K562 (cell line): ENCODE measurements around the gene DLG4. TPM values are rescaled to one million over a fixed set of nuclear protein-coding genes. Genes with fewer than 3 reads are reported as not detected.

Source experiments
- ARID1B ChIP-seq: fragments of 450-650 bp; IDR thresholded peaks from 2 replicates; pipeline ENCODE4 v1.6.1; 2016; ENCODE audit warnings: antibody characterized with exemption, mild to moderate bottlenecking, inconsistent platforms
- GABPA ChIP-seq: fragments of 200-800 bp; sonication (Bioruptor generic); conservative IDR thresholded peaks from 2 replicates; pipeline ENCODE4 v1.6.1; 2016; ENCODE audit warnings: low read depth, missing genetic modification characterization, missing compliant biosample characterization
- HLTF ChIP-seq: fragments of 450-650 bp; IDR thresholded peaks from 2 replicates; pipeline ENCODE4 v1.6.1; 2016
- HMGN3 ChIP-seq: IDR thresholded peaks from 2 replicates; pipeline ENCODE4 v1.6.1; 2011; ENCODE audit warnings: borderline replicate concordance, low read depth, mild to moderate bottlenecking, mixed read lengths, low read length; ENCODE audit not compliant: insufficient read length; ENCODE audit errors: extremely low read depth
- KAT7 ChIP-seq: sonication (generic); formaldehyde crosslinking; IDR thresholded peaks from 2 replicates; pipeline ENCODE4 v1.8.0; 2022; ENCODE audit warnings: missing genetic modification reagents, mild to moderate bottlenecking, borderline replicate concordance
- NFRKB ChIP-seq: fragments of 450-650 bp; IDR thresholded peaks from 2 replicates; pipeline ENCODE4 v1.6.1; 2016; ENCODE audit warnings: low read depth
- PML ChIP-seq: IDR thresholded peaks from 2 replicates; pipeline ENCODE4 v1.6.1; 2012; ENCODE audit warnings: low read length, inconsistent platforms
- POU5F1 ChIP-seq: fragments of 150-350 bp; IDR thresholded peaks from 2 replicates; pipeline ENCODE4 v1.6.1; 2014; ENCODE audit warnings: borderline replicate concordance, low read length, low read depth, mild to moderate bottlenecking; ENCODE audit not compliant: partially characterized antibody
- PYGO2 ChIP-seq: fragments of 450-650 bp; IDR thresholded peaks from 2 replicates; pipeline ENCODE4 v1.6.1; 2016; ENCODE audit warnings: mild to moderate bottlenecking, missing genetic modification characterization, moderate library complexity, missing compliant biosample characterization
- SIX5 ChIP-seq, 2 experiments: IDR thresholded peaks; 2 replicates each; pipeline ENCODE4 v1.6.1; 2011; ENCODE audit warnings: low read length in 2 of 2, borderline replicate concordance in 1 of 2, low read depth in 1 of 2, mild to moderate bottlenecking in 1 of 2, moderate library complexity in 1 of 2; ENCODE audit not compliant: insufficient read depth in 1 of 2
- SMAD3 ChIP-seq: fragments of 450-650 bp; formaldehyde crosslinking; conservative IDR thresholded peaks from 2 replicates; pipeline ENCODE4 v1.4.0; 2020; ENCODE audit warnings: mild to moderate bottlenecking
- TAF1 ChIP-seq: IDR thresholded peaks from 2 replicates; pipeline ENCODE4 v1.6.1; 2011; ENCODE audit warnings: mild to moderate bottlenecking, low read length, moderate library complexity; ENCODE audit not compliant: insufficient read depth, control insufficient read depth, severe bottlenecking; ENCODE audit errors: extremely low read depth
- ZNF134 ChIP-seq: fragments of 250-450 bp; sonication (Bioruptor Pico); conservative IDR thresholded peaks from 2 replicates; pipeline ENCODE4 v1.4.0; 2020
- polyA plus RNA-seq, 8 experiments: library from polyadenylated mRNA; depleted of rRNA in 4 of 8; stranded (reverse) in 5 of 8; unstranded in 3 of 8; fragments of >200 nt; fragmentation: Nextera tagmentation in 2 of 8; fragmentation: Illumina TruSeq in 1 of 8; extraction: Ambion mirVana in 2 of 8; extraction: Trizol in 1 of 8; gene quantifications; 2 replicates each; pipeline versions ENCODE4 v1.2.1 to v1.2.3, GENCODE V29; 2011 to 2014; ENCODE audit warnings: inconsistent platforms in 1 of 8, missing spikeins in 1 of 8
- total RNA-seq, 7 experiments: library from RNA; depleted of rRNA in 6 of 7; stranded (reverse); fragments of >200 nt in 6 of 7; fragmentation: Illumina TruSeq in 2 of 7; extraction: Trizol in 2 of 7; gene quantifications; 2 replicates each; pipeline versions ENCODE4 v1.2.1 to v1.2.3, GENCODE V29; 2011 to 2021; ENCODE audit warnings: low replicate concordance in 1 of 7
- TF ChIP-seq, protein P1 (sequence below): fragments of 450-650 bp; IDR thresholded peaks from 2 replicates; pipeline ENCODE4 v1.6.1; 2016; ENCODE audit warnings: low read depth, mild to moderate bottlenecking, moderate library complexity
- TF ChIP-seq, protein P2 (sequence below): fragments of 250-450 bp; sonication (Bioruptor Pico); IDR thresholded peaks from 2 replicates; pipeline ENCODE4 v1.4.0; 2020; ENCODE audit warnings: mild to moderate bottlenecking
- TF ChIP-seq, protein P3 (sequence below): fragments of 450-650 bp; IDR thresholded peaks from 2 replicates; pipeline ENCODE4 v1.6.1; 2016; ENCODE audit warnings: low read depth

DLG4 gene
- total and polyA plus RNA-seq, 9 of the 15 experiments (the other 6 are each of a cell fraction or from before 2014, with no cell fraction given), result 0.03 to 12.0 (median 4.1) TPM

DNA sequence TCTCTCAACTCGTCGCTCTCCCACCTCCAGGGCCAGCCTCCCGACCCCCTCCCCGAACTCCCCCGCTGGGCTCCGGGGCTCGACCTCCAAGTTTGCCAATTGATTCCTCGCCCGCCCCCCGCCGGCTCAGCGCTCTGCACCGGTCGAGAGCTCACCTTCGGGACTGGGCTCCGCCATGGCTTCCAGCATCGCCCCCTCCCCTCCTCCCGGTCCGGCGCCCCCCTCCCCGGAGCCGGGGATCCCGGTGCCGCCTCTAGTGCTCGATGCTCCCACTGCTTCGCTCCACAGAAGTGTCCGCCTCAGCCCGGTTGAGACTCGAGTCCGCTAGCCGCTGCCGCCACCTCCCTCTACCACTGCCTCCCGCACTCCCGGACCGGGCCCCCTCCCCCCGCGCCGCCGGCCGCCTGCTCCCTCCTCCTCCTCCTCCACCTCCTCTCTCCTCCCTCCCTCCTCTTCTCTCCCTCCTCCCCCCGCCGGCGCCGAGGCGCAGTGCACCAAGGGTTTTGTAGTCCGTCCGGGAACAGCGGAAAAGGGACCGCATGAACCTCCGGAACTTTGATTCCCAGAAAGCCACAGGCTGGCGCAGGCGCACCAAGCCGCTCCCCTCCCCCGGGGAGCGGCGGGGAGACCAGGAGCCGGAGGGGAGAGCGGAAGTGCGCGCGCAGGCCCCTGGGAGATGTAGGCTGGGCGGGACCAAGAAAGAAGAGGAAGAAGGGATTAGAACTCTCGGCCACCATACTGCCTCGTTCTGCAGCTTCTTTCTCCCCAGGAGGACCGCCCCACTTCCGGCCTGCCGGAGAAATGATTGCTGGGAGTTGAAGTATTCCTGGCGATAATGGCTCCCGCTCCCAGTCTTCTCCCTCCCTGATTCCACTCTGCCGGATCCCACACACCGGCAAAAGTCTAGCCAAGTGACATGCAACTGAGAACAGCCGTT, 19.7 kb upstream of the DLG4 start, which contains the start of gene PHF23 (continued):
- TF ChIP-seq GABPA (tag) (peak; percentile 97), ZNF134 (CRISPR knock-in tag) (no peak), TAF1 (peak; percentile 68), SMAD3 (CRISPR knock-in tag) (0 out of 2 replicates have a peak, but pooled peaks have one; percentile 10), POU5F1 (peak; percentile 84), HLTF (0 out of 2 replicates have a peak, but pooled peaks have one; percentile 22), SIX5 (IDR thresholded peaks at IDR 0.05; ENCODE audit: borderline replicate concordance in 1 of 2, insufficient read depth in 1 of 2, low read depth in 1 of 2, low read length in 2 of 2) (peak; percentile 54 to 68), HMGN3 (peak; percentile 71), PYGO2 (tag) (no peak), NFRKB (peak; percentile 38; the same call in 1 of the 2 replicates), KAT7 (CRISPR knock-in tag) (no peak), PML (0 out of 2 replicates have a peak, but pooled peaks have one; percentile 39), ARID1B (peak; percentile 22; the same call in 1 of the 2 replicates)
- TF ChIP-seq, protein P1, sequence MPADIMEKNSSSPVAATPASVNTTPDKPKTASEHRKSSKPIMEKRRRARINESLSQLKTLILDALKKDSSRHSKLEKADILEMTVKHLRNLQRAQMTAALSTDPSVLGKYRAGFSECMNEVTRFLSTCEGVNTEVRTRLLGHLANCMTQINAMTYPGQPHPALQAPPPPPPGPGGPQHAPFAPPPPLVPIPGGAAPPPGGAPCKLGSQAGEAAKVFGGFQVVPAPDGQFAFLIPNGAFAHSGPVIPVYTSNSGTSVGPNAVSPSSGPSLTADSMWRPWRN, result no peak
- TF ChIP-seq, protein P2, sequence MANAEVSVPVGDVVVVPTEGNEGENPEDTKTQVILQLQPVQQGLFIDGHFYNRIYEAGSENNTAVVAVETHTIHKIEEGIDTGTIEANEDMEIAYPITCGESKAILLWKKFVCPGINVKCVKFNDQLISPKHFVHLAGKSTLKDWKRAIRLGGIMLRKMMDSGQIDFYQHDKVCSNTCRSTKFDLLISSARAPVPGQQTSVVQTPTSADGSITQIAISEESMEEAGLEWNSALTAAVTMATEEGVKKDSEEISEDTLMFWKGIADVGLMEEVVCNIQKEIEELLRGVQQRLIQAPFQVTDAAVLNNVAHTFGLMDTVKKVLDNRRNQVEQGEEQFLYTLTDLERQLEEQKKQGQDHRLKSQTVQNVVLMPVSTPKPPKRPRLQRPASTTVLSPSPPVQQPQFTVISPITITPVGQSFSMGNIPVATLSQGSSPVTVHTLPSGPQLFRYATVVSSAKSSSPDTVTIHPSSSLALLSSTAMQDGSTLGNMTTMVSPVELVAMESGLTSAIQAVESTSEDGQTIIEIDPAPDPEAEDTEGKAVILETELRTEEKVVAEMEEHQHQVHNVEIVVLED (CRISPR knock-in tag), result peak; percentile 46; the same call in 1 of the 2 replicates
- TF ChIP-seq, protein P3, sequence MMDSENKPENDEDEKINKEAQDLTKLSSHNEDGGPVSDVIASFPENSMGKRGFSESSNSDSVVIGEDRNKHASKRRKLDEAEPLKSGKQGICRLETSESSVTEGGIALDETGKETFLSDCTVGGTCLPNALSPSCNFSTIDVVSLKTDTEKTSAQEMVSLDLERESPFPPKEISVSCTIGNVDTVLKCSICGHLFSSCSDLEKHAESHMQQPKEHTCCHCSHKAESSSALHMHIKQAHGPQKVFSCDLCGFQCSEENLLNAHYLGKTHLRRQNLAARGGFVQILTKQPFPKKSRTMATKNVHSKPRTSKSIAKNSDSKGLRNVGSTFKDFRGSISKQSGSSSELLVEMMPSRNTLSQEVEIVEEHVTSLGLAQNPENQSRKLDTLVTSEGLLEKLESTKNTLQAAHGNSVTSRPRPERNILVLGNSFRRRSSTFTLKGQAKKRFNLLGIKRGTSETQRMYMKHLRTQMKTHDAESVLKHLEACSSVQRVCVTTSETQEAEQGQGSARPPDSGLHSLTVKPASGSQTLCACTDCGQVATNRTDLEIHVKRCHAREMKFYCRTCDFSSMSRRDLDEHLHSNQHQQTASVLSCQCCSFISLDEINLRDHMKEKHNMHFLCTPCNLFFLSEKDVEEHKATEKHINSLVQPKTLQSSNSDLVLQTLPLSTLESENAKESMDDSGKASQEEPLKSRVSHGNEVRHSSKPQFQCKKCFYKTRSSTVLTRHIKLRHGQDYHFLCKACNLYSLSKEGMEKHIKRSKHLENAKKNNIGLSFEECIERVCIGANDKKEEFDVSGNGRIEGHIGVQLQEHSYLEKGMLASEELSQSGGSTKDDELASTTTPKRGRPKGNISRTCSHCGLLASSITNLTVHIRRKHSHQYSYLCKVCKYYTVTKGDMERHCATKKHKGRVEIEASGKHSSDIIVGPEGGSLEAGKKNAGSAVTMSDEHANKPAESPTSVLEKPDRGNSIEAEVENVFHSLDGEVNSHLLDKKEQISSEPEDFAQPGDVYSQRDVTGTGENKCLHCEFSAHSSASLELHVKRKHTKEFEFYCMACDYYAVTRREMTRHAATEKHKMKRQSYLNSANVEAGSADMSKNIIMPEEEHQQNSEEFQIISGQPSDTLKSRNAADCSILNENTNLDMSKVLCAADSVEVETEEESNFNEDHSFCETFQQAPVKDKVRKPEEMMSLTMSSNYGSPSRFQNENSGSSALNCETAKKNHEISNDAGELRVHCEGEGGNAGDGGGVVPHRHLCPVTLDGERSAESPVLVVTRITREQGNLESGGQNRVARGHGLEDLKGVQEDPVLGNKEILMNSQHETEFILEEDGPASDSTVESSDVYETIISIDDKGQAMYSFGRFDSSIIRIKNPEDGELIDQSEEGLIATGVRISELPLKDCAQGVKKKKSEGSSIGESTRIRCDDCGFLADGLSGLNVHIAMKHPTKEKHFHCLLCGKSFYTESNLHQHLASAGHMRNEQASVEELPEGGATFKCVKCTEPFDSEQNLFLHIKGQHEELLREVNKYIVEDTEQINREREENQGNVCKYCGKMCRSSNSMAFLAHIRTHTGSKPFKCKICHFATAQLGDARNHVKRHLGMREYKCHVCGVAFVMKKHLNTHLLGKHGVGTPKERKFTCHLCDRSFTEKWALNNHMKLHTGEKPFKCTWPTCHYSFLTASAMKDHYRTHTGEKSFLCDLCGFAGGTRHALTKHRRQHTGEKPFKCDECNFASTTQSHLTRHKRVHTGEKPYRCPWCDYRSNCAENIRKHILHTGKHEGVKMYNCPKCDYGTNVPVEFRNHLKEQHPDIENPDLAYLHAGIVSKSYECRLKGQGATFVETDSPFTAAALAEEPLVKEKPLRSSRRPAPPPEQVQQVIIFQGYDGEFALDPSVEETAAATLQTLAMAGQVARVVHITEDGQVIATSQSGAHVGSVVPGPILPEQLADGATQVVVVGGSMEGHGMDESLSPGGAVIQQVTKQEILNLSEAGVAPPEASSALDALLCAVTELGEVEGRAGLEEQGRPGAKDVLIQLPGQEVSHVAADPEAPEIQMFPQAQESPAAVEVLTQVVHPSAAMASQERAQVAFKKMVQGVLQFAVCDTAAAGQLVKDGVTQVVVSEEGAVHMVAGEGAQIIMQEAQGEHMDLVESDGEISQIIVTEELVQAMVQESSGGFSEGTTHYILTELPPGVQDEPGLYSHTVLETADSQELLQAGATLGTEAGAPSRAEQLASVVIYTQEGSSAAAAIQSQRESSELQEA, result peak; percentile 95
